GM12891 (cell line): ENCODE data around the gene JUP.

Source experiments
- DNase-seq: peaks from one replicate; pipeline ENCODE4 v3.0.0; 2011; ENCODE audit warnings: low spot score; ENCODE audit not compliant: insufficient read length
- FAIRE-seq: peaks from 2 replicates; lab custom pipeline; 2011; peaks lifted over from hg19 to GRCh38; lab: Jason Lieb, UNC
- POLR2A ChIP-seq: IDR thresholded peaks from 2 replicates; pipeline ENCODE4 v1.6.1; 2011; ENCODE audit warnings: low read depth, low read length, control low read depth
- POLR2AphosphoS5 ChIP-seq: IDR thresholded peaks from 2 replicates; pipeline ENCODE4 v1.6.1; 2011; ENCODE audit warnings: low read depth, low read length, control low read depth
- POU2F2 ChIP-seq: IDR thresholded peaks from 2 replicates; pipeline ENCODE4 v1.6.1; 2011; ENCODE audit warnings: low read depth, mild to moderate bottlenecking, control low read depth, low read length, moderate library complexity

Gene JUP

DNA sequence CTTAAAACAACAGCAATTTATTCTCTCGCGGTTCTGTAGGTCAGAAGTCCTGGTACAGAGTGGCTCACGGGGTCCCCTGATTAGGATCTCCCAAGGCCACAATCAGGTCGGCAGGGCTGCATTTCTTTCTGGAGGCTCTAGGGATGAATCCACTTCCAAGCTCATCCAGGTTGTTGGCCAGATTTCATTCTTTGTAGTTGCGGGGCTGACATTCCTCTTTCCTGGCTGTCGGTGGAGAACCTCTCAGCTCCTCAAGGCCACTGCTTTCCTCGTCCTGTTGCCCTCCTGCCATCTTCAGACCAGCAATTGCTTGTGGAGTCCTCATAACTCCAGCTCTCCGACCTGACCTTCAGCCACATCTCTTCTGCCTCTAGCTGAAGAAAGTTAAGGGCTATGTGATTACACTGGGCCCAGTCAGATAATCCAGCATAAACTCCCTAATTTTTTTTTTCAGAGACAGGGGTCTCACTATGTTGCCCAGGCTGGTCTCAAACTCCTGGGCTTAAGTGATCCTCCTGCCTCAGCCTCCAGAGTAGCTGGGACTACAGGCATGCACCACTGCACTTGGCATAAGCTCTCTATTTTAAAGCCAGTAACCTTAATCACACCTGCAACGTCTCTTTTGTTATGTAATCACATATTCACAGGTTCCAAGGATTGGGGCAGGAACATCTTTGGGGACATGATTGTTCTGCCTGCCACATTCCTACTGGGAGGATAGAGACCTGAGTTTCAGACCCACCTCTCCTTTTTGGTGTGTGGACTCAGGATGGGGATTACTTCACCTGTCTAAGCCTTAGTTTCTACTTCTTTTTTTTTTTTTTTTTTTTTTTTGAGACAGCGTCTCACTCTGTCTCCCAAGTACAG is 78.5 kb downstream of the JUP start:
- no peak for TF ChIP-seq POU2F2
- DNase-seq (no peak), FAIRE-seq (no peak)

GRCh38 chr17:41705271-41705991 is 81.1 kb downstream of the JUP start:
- DNase-seq = no peak
- no peak for FAIRE-seq
- TF ChIP-seq POLR2A (no peak), POLR2AphosphoS5 (no peak)
